LoVo (cell line): ENCODE measurements around the gene TSN.

ENCODE experiments used
- DNase-seq: peaks from one replicate; pipeline ENCODE4 v3.0.0-alpha.2; 2016; ENCODE audit warnings: low spot score

The TSN gene

DNA sequence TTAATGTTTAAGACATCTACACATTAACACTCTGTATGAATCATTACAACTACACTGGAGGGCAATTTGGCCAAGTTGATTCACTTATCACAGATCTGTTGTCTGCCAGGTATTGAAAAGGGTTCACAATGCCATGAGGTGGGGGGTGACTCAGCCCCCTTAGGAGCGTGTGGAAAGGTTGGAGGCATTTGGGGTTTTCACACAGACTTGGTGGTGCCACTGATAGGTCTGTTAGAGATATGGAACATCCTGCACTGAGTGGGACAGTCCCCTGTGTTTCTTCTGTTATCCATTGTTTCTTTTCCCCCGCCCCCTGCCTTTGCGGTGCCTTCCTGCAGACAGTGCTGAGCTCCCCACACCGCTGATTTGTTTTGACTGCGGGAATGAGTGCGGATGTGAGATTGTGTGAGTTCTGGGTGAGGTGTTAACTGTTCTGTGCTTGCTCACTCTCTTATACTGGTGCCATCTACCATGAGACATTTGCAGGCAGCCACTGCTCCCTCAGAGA, 9.3 kb upstream of the TSN start:
- no peak for DNase-seq

DNA sequence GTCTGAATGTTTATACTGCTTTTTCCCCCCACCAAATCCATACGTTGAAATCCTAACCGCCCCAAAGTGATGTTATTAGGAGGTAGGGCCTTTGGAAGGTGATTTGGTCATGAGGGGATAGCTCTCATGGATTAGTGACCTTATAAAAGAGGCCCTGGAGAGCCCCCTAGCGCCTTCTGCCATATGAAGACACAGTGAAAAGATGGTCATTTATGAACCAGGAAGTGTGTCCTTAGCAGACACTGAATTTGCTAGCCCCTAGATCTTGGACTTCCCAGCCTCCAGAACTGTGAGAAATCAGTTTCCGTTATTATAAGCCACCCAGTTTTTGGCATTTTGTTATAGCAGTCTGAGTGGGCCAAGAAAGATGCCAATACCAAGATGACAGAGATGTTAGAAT, 7.2 kb upstream of the TSN start:
- DNase-seq = no peak

- no peak for DNase-seq
Observed at GRCh38 chr2:121754851-121755236, 607 bp upstream of the TSN start.

DNA sequence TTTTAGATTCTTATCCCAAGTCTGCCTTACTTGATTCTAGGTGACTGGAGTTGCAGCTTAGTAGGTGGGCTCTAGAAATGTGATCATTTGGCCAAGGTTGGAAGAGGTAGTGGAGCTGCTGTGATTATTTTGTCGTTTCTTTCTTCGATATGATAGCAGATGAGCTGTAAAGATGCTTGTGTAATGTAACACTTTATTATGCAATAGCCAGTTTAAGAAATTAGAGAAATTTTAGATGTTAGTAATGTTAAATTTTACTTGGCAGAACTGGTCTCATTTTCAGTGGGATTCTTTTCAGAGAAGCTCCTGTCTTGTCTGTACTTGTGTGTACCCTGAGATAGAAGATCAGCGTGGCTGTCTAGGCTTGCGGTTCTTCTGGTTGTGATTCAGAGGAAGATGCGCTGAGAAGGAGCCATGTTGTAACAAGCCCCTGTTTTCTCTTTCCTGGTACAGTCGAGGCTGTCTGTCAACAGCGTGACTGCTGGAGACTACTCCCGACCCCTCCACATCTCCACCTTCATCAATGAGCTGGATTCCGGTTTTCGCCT, 9.3 kb downstream of the TSN start:
- no peak for DNase-seq

DNA sequence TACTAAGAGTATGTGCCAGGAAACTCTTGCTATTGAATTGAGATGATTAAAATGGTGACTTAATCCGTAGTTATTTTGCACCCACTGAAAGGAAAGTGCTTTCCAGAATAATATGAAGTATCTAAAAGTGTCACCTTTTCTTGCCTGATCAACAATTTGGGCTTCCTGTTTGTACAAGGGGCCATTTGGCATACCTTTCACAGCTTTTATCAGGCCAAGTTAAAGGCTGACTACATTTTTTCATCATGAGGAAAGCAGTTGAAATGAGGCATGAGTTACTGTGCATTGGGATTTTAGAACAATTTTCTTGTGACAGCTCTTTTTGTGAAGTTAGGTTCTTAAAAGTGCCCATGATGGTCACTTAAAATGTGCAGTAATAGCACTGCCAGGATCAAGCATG, 11.2 kb downstream of the TSN start:
- DNase-seq = no peak

DNA sequence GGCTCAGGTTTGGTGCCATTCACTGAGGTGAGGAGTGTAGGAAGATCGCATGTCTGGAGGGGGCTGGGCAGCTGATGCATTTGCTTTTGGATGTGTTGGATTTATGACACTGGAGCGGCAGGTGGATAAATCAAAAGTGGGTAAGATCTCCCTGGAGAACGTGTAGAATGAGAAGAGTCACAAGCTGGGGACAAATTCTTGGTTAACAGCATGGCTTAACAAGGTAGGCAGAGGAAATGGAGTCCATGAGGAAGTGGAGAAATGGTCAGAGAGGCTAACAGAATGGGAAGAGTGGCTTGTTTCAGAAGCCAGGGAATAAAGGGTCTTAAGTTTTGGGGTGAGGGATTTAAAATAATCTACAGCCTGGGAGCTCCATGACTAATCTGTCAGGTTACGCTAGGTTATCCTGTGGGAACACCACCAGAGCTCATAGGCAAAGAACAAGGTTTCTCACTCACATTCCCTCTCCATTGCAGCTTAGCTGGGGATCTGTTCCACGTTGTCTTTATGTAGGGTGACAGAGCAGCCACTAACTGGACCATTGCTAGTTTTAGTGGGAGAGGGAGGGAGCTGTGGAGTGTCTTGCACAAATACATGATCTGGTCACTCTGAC, 12.8 kb downstream of the TSN start:
- no peak for DNase-seq

DNA sequence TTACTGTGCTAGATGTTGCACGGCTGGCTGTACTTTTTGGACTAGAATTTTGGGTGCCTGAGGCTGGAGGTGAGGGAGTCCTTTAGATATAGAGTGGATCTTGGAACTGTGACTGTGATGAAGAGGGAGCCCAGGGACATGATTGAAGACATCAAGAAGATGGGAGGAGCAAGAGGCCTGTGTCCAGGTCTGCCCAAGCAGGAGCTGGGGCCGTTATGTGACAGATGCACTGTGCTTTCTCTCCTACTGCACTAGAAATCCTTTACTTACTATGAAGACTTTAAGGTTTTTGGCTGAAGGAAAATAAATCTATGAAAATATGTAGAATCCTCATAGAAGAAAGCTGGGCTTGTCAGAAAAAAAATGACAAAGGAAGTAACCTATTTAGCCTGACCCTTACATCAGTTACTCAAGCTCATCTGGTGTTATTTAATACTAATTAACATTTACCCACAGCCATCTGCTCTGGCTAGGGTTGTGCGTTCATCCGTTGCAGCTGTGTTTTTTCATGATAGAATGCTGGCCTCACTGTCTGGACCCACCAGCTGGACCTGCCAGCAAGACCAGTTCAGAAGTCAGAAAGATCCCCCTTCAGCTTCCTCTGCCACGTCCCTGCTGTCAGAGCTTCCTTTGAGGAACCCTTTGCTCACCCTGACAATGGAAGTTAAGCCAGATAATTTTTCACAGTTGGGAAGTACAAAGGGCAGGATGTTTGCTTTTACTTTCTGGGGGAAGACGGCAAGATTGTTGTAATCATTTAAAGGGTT, 16.7 kb downstream of the TSN start:
- no peak for DNase-seq

GRCh38 chr2:121774235-121774634, 18.8 kb downstream of the TSN start:
- no peak for DNase-seq

DNA sequence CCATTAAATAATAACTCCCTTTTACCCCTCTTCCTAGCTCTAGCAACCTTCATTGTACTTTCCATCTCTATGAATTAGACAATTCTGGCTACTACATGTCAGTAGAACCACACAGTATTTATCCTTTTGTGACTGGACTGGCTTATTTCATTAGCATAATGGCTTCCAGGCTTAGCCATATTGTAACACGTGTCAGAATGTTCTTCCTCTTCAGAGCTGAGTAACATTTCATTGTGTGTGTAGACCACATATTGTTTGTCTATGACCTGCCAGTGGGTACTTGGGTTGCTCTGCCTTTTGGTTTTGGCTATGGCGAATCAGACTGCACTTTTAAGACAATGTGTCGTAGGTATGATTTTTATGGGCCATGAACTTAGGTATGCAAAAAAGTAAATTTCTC, 20.9 kb downstream of the TSN start:
- DNase-seq = no peak

GRCh38 chr2:121776885-121777698, 21.6 kb downstream of the TSN start:
- DNase-seq = no peak

- peak; percentile 68 for DNase-seq
Observed at GRCh38 chr2:121777699-121778058, 22.2 kb downstream of the TSN start.

GRCh38 chr2:121778741-121779487, 23.5 kb downstream of the TSN start:
- DNase-seq = no peak

DNA sequence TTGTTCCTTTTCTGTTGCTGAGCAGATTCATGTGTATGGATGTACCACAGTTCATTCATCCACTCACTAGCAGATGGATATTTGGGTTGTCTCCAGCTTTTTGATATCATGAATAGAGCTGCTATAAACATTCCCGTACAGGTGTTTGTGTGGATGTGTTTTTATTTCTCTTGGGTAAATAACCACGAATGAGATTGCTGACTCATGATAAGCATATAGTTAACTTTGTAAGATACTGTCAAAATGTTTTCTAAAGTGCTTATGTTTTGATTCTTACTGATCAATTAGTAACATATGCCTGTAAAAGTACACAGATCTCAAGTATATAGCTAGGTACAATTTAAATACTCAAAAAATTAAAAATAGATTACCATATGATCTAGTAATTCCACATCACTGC, 27.7 kb downstream of the TSN start:
- no peak for DNase-seq

DNA sequence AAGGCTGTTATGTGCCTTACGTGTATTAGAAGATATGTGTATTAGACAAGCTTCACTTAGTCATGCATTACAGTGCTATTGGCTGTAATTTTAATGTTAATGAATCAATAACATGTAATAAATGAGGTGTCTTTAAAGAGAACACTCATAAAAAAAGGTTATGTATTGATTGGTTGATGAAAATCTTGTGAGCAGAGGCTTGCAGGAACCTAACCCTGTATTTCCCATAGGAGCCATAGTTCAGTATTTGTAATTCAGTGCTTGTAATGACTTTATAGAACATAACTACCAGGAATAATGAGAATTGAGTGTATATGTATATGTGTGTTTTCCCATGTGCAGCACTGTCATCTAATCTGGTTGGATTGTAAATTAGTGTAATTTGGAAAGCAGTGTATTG, 33.2 kb downstream of the TSN start:
- no peak for DNase-seq

GRCh38 chr2:121790276-121790956, 35.0 kb downstream of the TSN start:
- DNase-seq = peak; percentile 71

- no peak for DNase-seq
Observed at GRCh38 chr2:121791290-121791689, 35.8 kb downstream of the TSN start.

DNA sequence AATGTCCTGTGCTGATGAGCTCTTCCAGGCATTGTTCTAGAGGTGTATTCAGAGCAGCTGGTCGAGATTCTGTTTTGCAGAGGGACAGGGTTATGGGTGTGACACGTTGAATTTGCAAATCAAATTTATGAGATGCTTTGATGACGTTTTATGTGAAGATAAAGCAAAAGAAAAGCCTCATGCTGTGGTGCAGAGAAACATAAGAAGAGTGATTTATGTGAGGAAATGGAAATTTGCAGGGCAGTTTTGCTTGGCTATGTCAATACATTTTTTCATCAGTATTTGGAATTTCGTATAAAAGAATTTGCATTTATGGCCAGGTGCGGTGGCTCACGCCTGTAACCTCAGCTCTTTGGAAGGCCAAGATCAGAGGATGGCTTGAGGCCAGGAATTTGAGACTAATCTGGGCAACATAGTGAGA, 36.4 kb downstream of the TSN start:
- DNase-seq = peak; percentile 46

DNA sequence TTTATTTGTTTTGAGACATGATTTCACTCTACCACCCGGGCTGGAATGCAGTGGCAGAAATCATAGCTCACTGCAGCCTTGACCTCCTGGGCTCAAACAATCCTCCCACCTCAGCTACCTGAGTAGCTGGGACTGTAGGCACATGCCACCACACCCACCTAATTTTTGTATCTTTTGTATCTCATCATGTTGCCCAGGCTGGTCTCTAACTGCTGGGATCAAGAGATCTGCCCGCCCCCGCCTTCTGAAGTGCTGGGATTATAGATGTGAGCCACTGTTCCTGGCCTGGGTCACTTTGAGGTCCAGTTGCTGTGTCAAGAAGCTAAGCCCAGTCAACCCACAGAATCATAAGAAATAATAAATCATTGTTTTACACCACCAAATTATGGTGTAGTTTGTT, 38.4 kb downstream of the TSN start:
- DNase-seq = no peak

DNA sequence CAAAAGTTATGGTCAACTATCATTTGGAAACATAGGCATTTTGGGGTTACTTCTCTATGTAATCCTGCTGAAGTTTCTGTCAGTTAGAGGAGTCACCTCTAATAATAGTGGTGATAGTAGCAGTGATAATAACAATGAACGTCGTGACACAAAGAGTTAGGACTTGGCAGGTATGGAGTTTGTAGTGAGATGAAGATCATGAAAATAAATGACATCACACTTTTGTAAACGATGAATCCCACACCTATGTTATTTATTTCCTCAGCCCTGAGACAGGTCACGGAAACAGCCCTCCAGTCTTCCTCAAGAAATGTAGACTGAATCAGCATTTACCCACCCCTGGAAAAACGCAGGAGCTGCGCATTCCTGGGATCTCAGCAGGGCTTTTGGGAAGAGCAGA, 38.8 kb downstream of the TSN start:
- DNase-seq = no peak

DNA sequence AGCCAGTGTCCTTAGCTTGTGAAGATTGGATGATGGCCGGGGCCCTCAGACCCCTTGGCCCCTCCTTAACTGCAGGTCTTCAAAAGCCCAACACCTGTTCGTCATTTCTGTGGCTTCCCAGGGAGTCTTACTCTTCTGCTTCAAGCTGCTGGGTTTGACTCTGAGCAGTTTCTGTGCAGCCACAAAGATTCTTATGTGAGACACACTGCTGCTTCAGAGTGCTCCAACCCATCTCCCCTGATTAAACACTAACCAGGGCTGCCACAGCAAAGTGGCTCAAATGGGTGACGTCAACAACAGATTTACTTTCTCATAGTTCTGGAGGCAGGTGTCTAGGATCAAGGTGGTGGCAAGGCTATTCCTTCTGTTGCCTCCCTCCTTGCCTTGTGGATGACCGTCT, 40.8 kb downstream of the TSN start:
- no peak for DNase-seq

DNA sequence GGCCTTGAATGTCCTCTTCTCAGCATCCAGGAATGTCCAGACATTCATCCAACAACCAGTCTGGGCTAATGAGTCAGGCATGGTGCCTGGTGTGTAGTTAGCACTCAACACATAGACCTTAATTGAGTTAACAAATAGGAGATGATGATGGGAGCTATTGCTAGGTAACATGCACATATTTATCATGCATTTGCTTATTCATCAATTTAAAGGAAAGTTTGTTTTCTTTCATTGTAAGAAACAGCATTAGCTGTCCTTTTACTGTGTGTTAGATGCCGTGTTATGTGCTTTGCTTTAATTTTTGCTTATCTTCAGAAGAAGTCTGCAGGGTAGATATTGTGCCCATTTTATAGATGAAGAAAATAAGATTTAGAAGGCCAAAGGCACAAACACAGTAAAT, 43.2 kb downstream of the TSN start:
- DNase-seq = no peak
